SU-DHL-6 (cell line): ENCODE data around the gene TCF19.

Experiments used
- EZH2phosphoT487 ChIP-seq: fragments of 200-600 bp; sonication (generic), shearing (Covaris generic); conservative IDR thresholded peaks from 2 replicates; pipeline ENCODE4 v1.6.1; 2018; ENCODE audit warnings: mild to moderate bottlenecking, antibody characterized with exemption, low read length, moderate library complexity, mixed read lengths
- TF ChIP-seq, protein P1 (sequence below): fragments of 200-600 bp; sonication (generic); IDR thresholded peaks from one replicate; pipeline ENCODE4 v1.5.1; 2017; ENCODE audit warnings: antibody characterized with exemption, mild to moderate bottlenecking, low read length, moderate library complexity; ENCODE audit not compliant: insufficient read depth, poor library complexity, severe bottlenecking

DNA sequence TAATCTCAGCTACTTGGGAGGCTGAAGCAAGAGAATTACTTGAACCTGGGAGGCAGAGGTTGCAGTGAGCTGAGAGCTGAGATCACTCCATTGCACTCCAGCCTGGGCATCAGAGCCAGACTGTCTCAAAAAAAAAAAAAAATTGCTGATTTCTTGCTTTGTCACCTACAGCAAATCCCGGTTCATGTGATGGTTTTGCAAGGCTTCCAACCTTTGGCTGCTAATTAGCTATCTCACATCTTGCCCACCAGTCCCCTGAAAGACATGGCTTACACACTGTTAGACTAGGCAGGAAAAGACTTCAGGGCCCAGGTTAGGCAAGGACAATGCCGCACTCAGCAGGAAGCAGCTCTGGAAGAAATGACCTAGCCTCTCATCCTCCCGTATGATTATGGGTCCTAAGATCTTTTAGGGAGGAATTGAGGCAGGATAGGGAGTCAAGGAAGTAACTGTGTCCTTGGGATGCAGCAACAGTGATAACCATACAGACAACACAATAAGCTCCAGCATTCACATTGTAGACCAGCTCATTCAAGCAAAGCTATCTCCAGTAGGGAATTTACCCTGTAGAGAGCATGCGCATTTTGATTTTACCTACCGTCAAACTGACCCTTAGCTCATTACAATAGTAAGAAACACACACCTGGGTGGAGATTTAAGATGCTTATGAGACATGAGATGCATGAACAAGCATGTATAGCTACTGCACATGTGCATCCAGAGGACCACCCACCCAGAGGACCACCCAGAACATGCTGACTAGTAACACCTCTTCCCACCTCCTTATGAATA lies 52.5 kb downstream of the TCF19 start:
- TF ChIP-seq, protein P1, sequence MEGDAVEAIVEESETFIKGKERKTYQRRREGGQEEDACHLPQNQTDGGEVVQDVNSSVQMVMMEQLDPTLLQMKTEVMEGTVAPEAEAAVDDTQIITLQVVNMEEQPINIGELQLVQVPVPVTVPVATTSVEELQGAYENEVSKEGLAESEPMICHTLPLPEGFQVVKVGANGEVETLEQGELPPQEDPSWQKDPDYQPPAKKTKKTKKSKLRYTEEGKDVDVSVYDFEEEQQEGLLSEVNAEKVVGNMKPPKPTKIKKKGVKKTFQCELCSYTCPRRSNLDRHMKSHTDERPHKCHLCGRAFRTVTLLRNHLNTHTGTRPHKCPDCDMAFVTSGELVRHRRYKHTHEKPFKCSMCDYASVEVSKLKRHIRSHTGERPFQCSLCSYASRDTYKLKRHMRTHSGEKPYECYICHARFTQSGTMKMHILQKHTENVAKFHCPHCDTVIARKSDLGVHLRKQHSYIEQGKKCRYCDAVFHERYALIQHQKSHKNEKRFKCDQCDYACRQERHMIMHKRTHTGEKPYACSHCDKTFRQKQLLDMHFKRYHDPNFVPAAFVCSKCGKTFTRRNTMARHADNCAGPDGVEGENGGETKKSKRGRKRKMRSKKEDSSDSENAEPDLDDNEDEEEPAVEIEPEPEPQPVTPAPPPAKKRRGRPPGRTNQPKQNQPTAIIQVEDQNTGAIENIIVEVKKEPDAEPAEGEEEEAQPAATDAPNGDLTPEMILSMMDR, result no peak
- no peak for TF ChIP-seq EZH2phosphoT487
